Osteoblast (primary cell): ENCODE results near the gene MIDN. TPM values are rescaled to one million over a fixed set of nuclear protein-coding genes. Genes with fewer than 3 reads are reported as not detected.
A peak's percentile ranks its signal among the peaks of the same experiment; 100 is the strongest.

Source experiments
- DNase-seq: peaks from one replicate; pipeline ENCODE4 v3.0.0; 2011; ENCODE audit warnings: low spot score, mixed read lengths; ENCODE audit not compliant: insufficient read length; ENCODE audit errors: missing footprints
- H2AFZ ChIP-seq: 2 replicates; pipeline ENCODE4 v1.6.0; 2011; ENCODE audit warnings: mild to moderate bottlenecking, low read length
- H3K27ac ChIP-seq: 2 replicates; pipeline ENCODE4 v1.5.1; 2011; ENCODE audit warnings: mild to moderate bottlenecking, low read depth, low read length, moderate library complexity
- H3K27me3 ChIP-seq: 2 replicates; pipeline ENCODE4 v1.6.0; 2012; ENCODE audit warnings: mild to moderate bottlenecking, control low read depth, inconsistent platforms, low read length, moderate library complexity; ENCODE audit not compliant: insufficient read depth
- H3K36me3 ChIP-seq: 2 replicates; pipeline ENCODE4 v1.5.1; 2011; ENCODE audit warnings: mild to moderate bottlenecking, low read length, control low read depth, moderate library complexity; ENCODE audit not compliant: insufficient read depth
- H3K4me1 ChIP-seq: 2 replicates; pipeline ENCODE4 v1.5.1; 2011; ENCODE audit warnings: mild to moderate bottlenecking, low read length, control low read depth, moderate library complexity; ENCODE audit not compliant: insufficient read depth
- H3K4me2 ChIP-seq: 2 replicates; pipeline ENCODE4 v1.6.0; 2011; ENCODE audit warnings: mild to moderate bottlenecking, low read length; ENCODE audit not compliant: insufficient read depth
- H3K4me3 ChIP-seq: fragments of 200-600 bp; sonication (generic); 3 replicates; pipeline ENCODE4 v1.5.1; 2012; ENCODE audit warnings: mild to moderate bottlenecking, low read length, inconsistent platforms; ENCODE audit not compliant: insufficient read depth
- H3K79me2 ChIP-seq: 2 replicates; pipeline ENCODE4 v1.6.0; 2012; ENCODE audit warnings: mild to moderate bottlenecking, low read length, control low read depth, inconsistent platforms; ENCODE audit not compliant: insufficient read depth
- H3K9me3 ChIP-seq: 2 replicates; pipeline ENCODE4 v1.5.1; 2011; ENCODE audit warnings: low read depth, low read length, control low read depth
- H4K20me1 ChIP-seq: 2 replicates; pipeline ENCODE4 v1.6.0; 2012; ENCODE audit warnings: mild to moderate bottlenecking, low read length, control low read depth; ENCODE audit not compliant: insufficient read depth
- CTCF ChIP-seq: IDR thresholded peaks from 2 replicates; pipeline ENCODE4 v1.5.1; 2011; ENCODE audit warnings: mild to moderate bottlenecking, low read depth, low read length, moderate library complexity; ENCODE audit errors: extremely low read depth
- total RNA-seq: library from RNA; depleted of rRNA; stranded (reverse); fragments of >200 nt; gene quantifications from 2 replicates; pipeline ENCODE4 v1.2.3, GENCODE V29; 2012

The MIDN gene
- total RNA-seq, 1 donor: 19.9 TPM

- H3K27me3 ChIP-seq: no peaks in the 10 kb centered on the region
- no peak for TF ChIP-seq CTCF
- H3K4me3 ChIP-seq: no peak overlapping the region
- H4K20me1 ChIP-seq: peaks cover 44% of the 10 kb centered on the region
- no peaks in the 10 kb centered on the region for H3K9me3 ChIP-seq
- H3K4me2 ChIP-seq: no peak overlapping the region
- H3K79me2 ChIP-seq: peaks cover 48% of the 10 kb centered on the region
- no peak overlapping the region for H2AFZ ChIP-seq
- peak overlapping the region; percentile 60 for H3K27ac ChIP-seq
- DNase-seq: no peak
- H3K36me3 ChIP-seq: peaks cover 49% of the 10 kb centered on the region
- peaks cover 55% of the 10 kb centered on the region for H3K4me1 ChIP-seq
These were observed 9.2 kb downstream of the MIDN start for GRCh38 chr19:1257475-1258162.

- Histone ChIP-seq H3K79me2 (peaks cover 46% of the 10 kb centered on the region), H3K36me3 (peaks cover 49% of the 10 kb centered on the region), H3K4me1 (peaks cover 60% of the 10 kb centered on the region), H3K4me3 (no peak overlapping the region), H2AFZ (no peak overlapping the region), H3K27ac (peak overlapping the region; percentile 60), H3K4me2 (no peak overlapping the region), H3K9me3 (no peaks in the 10 kb centered on the region), H4K20me1 (peaks cover 44% of the 10 kb centered on the region), H3K27me3 (no peaks in the 10 kb centered on the region)
- DNase-seq: no peak
- TF ChIP-seq CTCF: no peak
These were observed 9.7 kb downstream of the MIDN start for GRCh38 chr19:1258163-1258492.

- Histone ChIP-seq H2AFZ (no peak overlapping the region), H3K4me3 (no peak overlapping the region), H3K9me3 (no peaks in the 10 kb centered on the region), H4K20me1 (peaks cover 43% of the 10 kb centered on the region), H3K36me3 (peaks cover 45% of the 10 kb centered on the region), H3K27ac (peak overlapping the region; percentile 78), H3K27me3 (no peaks in the 10 kb centered on the region), H3K4me1 (peaks cover 59% of the 10 kb centered on the region), H3K79me2 (peaks cover 41% of the 10 kb centered on the region), H3K4me2 (no peak overlapping the region)
- no peak for DNase-seq
- TF ChIP-seq CTCF: no peak
These were observed 10.4 kb downstream of the MIDN start for GRCh38 chr19:1258707-1259205.

GRCh38 chr19:1259206-1259875 lies 11.0 kb downstream of the MIDN start:
- Histone ChIP-seq H3K9me3 (no peaks in the 10 kb centered on the region), H3K4me1 (peaks cover 53% of the 10 kb centered on the region), H2AFZ (no peak overlapping the region), H3K4me2 (no peak overlapping the region), H3K27me3 (no peaks in the 10 kb centered on the region), H3K79me2 (peaks cover 35% of the 10 kb centered on the region), H4K20me1 (peaks cover 39% of the 10 kb centered on the region), H3K27ac (peak overlapping the region; percentile 78), H3K4me3 (no peak overlapping the region), H3K36me3 (peaks cover 39% of the 10 kb centered on the region)
- DNase-seq: no peak
- no peak for TF ChIP-seq CTCF
